Measurements from ENCODE around the gene NCF4.

DNA sequence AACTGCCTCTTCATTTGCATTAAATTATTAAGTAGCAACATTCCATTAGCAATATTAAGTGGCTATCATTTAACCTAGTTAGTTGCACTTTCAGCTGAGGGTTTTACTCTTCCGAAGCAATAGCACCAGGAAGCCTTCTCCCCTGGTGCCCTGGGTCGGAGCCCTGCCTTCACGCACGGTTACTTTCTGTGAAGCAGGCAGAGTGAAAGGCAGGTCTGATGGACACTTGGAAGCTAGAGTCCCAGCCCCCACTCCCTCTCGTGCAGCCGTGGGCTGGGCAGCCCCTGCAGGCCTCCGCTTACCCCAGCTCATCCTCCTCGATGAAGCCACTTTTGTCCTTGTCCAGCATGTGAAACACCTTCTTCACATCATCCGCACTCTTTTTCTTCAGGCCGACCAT is 46.0 kb upstream of the NCF4 start:
- no peak for TF ChIP-seq POLR2A (IDR thresholded peaks at IDR 0.05)
- TF ChIP-seq, protein P1, sequence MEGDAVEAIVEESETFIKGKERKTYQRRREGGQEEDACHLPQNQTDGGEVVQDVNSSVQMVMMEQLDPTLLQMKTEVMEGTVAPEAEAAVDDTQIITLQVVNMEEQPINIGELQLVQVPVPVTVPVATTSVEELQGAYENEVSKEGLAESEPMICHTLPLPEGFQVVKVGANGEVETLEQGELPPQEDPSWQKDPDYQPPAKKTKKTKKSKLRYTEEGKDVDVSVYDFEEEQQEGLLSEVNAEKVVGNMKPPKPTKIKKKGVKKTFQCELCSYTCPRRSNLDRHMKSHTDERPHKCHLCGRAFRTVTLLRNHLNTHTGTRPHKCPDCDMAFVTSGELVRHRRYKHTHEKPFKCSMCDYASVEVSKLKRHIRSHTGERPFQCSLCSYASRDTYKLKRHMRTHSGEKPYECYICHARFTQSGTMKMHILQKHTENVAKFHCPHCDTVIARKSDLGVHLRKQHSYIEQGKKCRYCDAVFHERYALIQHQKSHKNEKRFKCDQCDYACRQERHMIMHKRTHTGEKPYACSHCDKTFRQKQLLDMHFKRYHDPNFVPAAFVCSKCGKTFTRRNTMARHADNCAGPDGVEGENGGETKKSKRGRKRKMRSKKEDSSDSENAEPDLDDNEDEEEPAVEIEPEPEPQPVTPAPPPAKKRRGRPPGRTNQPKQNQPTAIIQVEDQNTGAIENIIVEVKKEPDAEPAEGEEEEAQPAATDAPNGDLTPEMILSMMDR (IDR thresholded peaks at IDR 0.05): no peak

Data from thyroid gland (tissue), 4 donors.